Measurements from ENCODE around the gene CELF2.

The CELF2 gene

GRCh38 chr10:11194859-11195586 lies 177.4 kb downstream of the CELF2 start:
- in situ Hi-C loops (cut with HindIII; ENCODE audit: low sequenced_read_pairs), result no loop called here
- TF ChIP-seq CTCF (IDR thresholded peaks at IDR 0.05; ENCODE audit: low read depth, low read length, missing control alignments), result no peak

GRCh38 chr10:11195623-11196022 lies 178.0 kb downstream of the CELF2 start:
- in situ Hi-C loops (cut with HindIII; ENCODE audit: low sequenced_read_pairs), result no loop called here
- no peak for TF ChIP-seq CTCF (IDR thresholded peaks at IDR 0.05; ENCODE audit: low read depth, low read length, missing control alignments)
- no peak for DNase-seq (ENCODE audit: low read depth)
- no peak overlapping the region for H3K4me3 ChIP-seq (ENCODE audit: low read depth, low read length)

More at GRCh38 chr10:11194859-11195586, 177.4 kb downstream of the CELF2 start:
- no peak for DNase-seq (ENCODE audit: low read depth)
- H3K4me3 ChIP-seq (ENCODE audit: low read depth, low read length), result no peak overlapping the region

- DNase-seq (ENCODE audit: low read depth), result no peak
- H3K4me3 ChIP-seq (ENCODE audit: low read depth, low read length), result no peak overlapping the region
- TF ChIP-seq CTCF (IDR thresholded peaks at IDR 0.05; ENCODE audit: low read depth, low read length, missing control alignments), result no peak
- in situ Hi-C loops (cut with HindIII; ENCODE audit: low sequenced_read_pairs), result no loop called here
Measured at GRCh38 chr10:11197266-11197712, 179.6 kb downstream of the CELF2 start.

- no peak for TF ChIP-seq CTCF (IDR thresholded peaks at IDR 0.05; ENCODE audit: low read depth, low read length, missing control alignments)
- H3K4me3 ChIP-seq (ENCODE audit: low read depth, low read length), result no peak overlapping the region
- no peak for DNase-seq (ENCODE audit: low read depth)
- in situ Hi-C loops (cut with HindIII; ENCODE audit: low sequenced_read_pairs), result no loop called here
Measured at GRCh38 chr10:11197878-11198277, 180.2 kb downstream of the CELF2 start.

GRCh38 chr10:11201911-11202310 lies 184.2 kb downstream of the CELF2 start:
- in situ Hi-C loops (cut with HindIII; ENCODE audit: low sequenced_read_pairs), result no loop called here
- H3K4me3 ChIP-seq (ENCODE audit: low read depth, low read length), result no peak overlapping the region
- no peak for DNase-seq (ENCODE audit: low read depth)
- TF ChIP-seq CTCF (IDR thresholded peaks at IDR 0.05; ENCODE audit: low read depth, low read length, missing control alignments), result no peak

GRCh38 chr10:11204351-11204942 lies 186.8 kb downstream of the CELF2 start:
- TF ChIP-seq CTCF (IDR thresholded peaks at IDR 0.05; ENCODE audit: low read depth, low read length, missing control alignments), result no peak
- DNase-seq (ENCODE audit: low read depth), result no peak

More at GRCh38 chr10:11204351-11204942, 186.8 kb downstream of the CELF2 start:
- in situ Hi-C loops (cut with HindIII; ENCODE audit: low sequenced_read_pairs), result no loop called here
- no peak overlapping the region for H3K4me3 ChIP-seq (ENCODE audit: low read depth, low read length)
